ENCODE data around the gene LRRC2.

The LRRC2 gene

DNA sequence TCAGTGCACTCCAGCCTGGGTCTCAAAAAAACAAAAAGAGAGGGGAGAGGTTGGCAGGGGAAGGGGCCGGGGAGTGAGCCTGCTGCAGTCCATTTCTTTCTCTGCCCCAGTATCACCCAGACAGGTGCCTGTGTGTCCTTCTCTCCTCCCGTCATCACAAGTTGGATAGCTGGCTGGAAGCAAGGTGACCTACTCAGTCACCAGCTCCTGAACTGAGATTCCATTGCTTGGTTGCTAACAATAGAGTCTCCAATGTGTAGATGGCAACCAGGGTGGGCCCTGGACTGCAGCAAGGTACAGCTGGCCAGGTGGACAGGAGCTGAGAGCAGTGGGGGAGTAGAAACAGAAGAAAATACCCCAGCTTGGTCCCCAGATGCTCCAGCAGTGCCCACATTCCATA, 4.6 kb downstream of the LRRC2 start:
- TF ChIP-seq CTCF (IDR thresholded peaks at IDR 0.05), result no peak
- Histone ChIP-seq H3K27ac (no peak overlapping the region), H3K4me3 (no peak overlapping the region)
- DNase-seq (ENCODE audit: low spot score), result no peak

GRCh38 chr3:46559091-46559704, 6.9 kb downstream of the LRRC2 start:
- TF ChIP-seq CTCF (IDR thresholded peaks at IDR 0.05), result no peak
- H3K4me3 ChIP-seq, result no peak overlapping the region
- no peak for DNase-seq (ENCODE audit: low spot score)
- H3K27ac ChIP-seq, result no peak overlapping the region

DNA sequence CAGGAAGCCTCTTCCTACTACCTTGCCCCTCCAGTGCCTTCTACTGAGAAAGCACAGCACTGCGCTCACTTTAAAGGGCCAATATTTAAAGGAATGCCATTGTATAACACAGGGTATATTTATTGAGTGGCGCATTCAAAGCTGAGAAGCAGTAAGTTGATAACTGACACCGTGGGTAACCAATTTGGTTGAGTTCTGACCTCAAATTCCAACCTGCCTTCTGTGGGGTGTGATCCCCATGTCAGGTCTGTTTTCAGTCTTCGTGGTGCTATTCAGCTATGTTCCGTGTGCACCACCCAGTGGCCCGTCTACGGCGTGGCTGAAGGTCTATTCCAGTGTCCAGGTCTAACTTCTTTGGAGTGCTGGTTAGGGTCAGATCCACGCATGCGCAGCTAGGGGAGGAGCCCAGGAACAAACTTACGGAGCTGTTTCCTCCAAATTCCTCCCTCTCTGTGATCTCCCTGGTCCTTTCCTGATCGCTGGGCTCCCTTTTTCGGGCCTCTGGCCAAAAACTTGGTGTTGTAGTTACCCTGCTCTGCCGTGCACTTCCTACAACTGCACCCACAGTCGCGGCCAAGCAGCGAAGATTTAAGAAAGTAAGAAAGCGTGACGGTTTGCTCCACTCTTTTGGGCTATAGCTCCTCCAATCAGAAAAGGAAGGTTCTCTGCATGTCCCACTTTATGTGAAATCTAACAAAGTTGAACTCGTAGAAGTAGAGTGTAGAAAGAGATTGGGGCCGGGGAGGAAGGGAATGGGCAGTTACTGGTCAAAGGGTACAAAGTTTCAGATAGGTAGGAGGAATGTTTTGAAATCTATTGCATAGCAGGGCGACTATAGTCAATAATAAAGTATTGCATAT, 7.7 kb downstream of the LRRC2 start:
- Histone ChIP-seq H3K4me3 (no peak overlapping the region), H3K27ac (no peak overlapping the region)
- no peak for DNase-seq (ENCODE audit: low spot score)
- no peak for TF ChIP-seq CTCF (IDR thresholded peaks at IDR 0.05)

DNA sequence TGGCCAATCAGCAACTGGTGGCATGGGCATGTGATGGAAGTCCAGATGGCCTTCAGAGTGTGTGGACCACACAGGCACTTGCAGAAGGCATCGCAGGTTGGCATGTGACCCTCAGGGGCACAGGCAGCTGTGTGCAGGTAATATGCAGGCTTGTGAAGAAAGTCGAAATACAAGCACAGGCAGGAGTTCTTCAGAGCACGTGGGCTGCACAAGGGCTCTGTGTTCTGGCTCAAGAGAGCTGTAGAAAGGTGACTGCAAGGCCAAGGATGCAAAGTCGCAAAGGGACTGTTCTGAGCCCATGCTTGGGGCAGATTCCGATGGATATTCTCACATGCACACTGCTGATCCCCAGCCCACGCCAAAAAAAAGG, 8.3 kb downstream of the LRRC2 start:
- no peak overlapping the region for H3K27ac ChIP-seq
- H3K4me3 ChIP-seq, result no peak overlapping the region
- no peak for DNase-seq (ENCODE audit: low spot score)
- no peak for TF ChIP-seq CTCF (IDR thresholded peaks at IDR 0.05)

DNA sequence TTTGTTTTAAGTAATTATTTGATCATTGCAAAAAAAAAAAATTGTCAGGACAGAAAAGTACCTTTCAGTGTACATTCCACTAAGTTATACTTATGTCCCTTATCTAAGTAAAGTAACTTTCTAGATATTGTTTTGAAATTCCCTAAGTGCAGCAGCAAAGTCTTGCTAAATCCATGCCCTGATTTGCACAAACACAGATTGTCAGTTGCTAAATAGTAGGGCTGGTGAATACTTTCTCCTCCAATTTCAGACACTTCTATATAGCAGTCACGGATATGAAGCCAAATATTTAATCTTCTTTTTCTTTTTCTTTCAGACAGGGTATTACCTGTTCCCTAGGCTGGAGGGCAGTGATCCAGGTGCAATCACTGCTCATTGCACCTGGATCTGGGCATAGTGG, 12.9 kb downstream of the LRRC2 start:
- Histone ChIP-seq H3K27ac (no peak overlapping the region), H3K4me3 (no peak overlapping the region)
- no peak for DNase-seq (ENCODE audit: low spot score)
- TF ChIP-seq CTCF (IDR thresholded peaks at IDR 0.05), result no peak

- DNase-seq (ENCODE audit: low spot score), result no peak
- no peak overlapping the region for H3K27ac ChIP-seq
- H3K4me3 ChIP-seq, result no peak overlapping the region
- no peak for TF ChIP-seq CTCF (IDR thresholded peaks at IDR 0.05)
Observed at GRCh38 chr3:46552538-46552937, 13.6 kb downstream of the LRRC2 start.

DNA sequence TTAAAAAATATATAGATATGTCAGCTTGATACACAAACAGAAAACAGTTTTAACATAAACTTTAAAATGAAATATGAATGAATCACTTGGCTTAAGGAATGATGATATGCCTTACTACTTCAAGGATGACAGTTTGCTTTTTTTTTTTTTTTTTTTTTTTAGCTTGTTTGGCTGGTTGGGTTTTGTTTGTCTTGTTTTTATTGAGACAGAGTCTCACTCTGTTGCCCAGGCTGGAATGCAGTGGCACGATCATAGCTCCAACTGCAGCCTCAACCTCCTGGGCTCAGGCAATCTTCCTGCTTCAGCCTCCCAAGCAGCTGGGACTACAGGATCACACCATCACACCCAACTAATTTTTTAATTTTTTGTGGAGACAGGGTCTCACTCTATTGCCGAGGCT, 14.5 kb downstream of the LRRC2 start:
- no peak overlapping the region for H3K27ac ChIP-seq
- DNase-seq (ENCODE audit: low spot score), result no peak
- TF ChIP-seq CTCF (IDR thresholded peaks at IDR 0.05), result no peak
- H3K4me3 ChIP-seq, result no peak overlapping the region
